ENCODE results near the gene NTSR1.

The NTSR1 gene

GRCh38 chr20:62768234-62768546 lies 59.6 kb downstream of the NTSR1 start:
- in situ Hi-C loops (cut with MboI; ENCODE audit: low sequenced_read_pairs): no loop called here

DNA sequence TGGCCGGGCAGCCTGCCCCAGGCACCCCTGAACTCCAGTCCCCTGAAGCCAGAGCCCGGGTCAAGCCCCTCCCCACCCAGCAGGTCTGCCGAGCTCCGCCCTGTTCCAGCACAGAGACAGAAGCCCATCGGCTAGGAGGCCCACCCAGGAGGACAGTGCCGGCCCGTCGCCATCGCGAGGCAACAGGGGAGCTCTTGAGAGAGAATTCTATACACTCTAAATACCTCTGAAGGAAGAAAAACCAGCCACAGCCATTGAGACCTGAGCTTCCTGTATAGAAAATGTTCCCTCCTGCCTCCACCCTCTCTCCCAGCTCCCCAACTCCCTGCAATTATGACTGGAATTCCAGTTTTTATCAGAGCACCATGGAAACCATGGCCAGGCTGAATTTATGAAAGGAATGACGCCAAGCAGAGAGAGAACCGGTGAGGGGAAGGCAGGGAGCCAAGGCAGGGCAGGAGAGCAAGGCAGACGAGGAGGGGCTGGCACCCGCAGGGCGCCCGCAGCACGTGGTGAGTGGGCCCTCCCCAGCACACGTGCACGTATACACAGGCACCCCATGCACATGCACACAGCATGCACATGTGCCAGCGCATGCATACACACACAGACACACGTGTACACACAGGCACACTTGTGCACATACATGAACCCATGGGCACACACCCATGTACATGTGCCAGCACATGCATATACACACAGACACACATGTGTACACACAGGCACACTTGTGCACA lies 60.1 kb downstream of the NTSR1 start:
- in situ Hi-C loops (cut with MboI; ENCODE audit: low sequenced_read_pairs): no loop called here

GRCh38 chr20:62769346-62770071 lies 60.9 kb downstream of the NTSR1 start:
- in situ Hi-C loops (cut with MboI; ENCODE audit: low sequenced_read_pairs): no loop called here

DNA sequence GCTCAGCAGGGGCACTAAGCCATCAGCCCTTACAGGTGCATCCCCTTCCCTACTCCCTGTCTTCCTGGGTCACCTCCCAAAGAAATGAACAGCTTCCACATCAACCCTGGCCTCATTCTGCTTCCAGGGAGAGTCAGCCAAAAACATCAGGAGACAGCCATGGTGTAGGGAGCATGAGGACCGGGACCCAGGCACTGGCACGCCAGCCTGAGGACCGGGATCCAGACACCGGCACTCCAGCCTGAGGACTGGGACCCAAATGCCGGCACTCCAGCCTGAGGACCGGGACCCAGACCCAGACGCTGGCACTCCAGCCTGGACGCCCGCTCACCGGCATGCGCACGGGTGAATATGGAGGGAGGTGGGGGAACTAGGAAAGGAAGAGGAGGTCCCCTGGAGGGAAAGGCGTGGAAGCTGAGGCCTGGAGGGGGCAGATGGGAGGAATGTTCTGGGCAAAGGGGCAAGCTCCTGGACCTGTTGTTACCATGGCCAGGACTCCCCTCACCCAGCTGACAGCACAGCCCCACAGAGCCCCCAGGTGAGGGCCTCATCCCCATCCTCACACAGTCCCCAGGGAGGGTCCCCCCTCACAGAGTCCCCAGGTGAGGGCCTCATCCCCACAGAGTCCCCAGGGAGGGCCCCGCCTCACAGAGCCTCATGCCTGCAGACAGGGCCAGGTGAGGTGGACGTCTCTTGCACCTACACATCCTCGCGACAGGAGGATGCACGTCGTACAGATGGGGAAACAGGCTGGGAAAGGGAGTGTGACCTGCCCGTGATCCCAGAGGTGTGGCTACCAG lies 61.7 kb downstream of the NTSR1 start:
- in situ Hi-C loops (cut with MboI; ENCODE audit: low sequenced_read_pairs): no loop called here

DNA sequence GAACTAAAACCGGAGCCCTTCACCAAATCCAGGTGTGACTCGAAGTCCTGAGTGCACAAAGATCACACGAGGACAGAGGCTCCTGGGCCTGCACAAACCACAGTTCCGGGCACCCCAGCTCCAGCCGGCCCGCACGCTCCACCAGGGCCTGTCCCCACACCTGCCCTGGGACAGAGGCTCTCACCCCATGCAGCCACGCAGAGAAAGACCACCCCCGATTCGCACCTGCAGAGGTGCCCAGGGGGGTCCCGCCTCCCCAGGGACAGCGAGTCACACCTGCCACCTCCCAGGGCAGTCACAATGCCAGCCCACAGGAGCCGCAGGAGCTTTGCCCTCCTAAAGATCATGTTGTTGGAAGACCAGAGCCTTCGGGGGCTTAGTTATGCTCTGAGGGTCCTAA lies 62.3 kb downstream of the NTSR1 start:
- in situ Hi-C loops (cut with MboI; ENCODE audit: low sequenced_read_pairs): no loop called here

- in situ Hi-C loops (cut with MboI; ENCODE audit: low sequenced_read_pairs): no loop called here
These were observed 62.9 kb downstream of the NTSR1 start for GRCh38 chr20:62771396-62772102.

GRCh38 chr20:62772103-62772611 lies 63.5 kb downstream of the NTSR1 start:
- in situ Hi-C loops (cut with MboI; ENCODE audit: low sequenced_read_pairs): no loop called here

- in situ Hi-C loops (cut with MboI; ENCODE audit: low sequenced_read_pairs): no loop called here
These were observed 64.0 kb downstream of the NTSR1 start for GRCh38 chr20:62772619-62772989.

DNA sequence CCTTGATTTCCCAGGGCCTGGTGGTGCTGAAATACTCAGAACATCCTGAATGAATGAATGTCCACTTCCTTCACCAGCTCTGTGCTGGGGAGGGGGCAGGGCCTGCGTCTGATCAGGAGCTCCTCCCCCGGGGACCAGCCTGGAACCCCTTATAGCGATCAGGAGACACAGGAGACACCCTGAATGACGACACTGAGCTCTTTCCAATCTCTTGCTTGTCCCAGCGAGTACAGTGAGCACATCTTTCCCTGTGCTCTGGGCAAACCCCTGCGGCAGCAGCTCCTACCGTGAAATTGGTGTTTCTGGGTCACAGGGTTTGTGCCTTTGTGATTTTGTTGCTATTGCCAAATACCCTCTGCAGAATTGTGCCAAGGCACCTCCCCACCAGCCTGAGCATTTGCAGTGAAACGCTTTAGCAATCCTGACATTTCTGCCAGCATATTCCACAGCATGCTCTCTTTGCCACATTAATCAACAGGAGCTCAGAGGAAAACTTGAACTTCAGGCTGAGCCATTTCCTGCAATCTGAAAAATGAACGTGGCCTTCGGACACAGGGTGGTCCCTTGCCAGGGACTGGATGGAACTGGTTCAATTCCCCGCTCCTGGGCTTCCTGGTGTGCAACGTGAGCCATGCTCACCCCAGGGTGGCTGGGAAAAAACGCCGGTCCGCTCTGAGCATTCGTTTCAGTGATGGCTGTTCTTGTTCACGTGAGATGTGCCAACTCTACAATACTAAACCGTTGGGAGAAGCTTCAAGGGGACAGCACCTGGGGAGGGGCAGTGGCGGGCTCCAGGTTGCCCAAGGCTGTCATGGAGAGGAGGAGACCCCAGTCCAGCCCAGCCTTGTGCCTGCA lies 64.6 kb downstream of the NTSR1 start:
- in situ Hi-C loops (cut with MboI; ENCODE audit: low sequenced_read_pairs): no loop called here

DNA sequence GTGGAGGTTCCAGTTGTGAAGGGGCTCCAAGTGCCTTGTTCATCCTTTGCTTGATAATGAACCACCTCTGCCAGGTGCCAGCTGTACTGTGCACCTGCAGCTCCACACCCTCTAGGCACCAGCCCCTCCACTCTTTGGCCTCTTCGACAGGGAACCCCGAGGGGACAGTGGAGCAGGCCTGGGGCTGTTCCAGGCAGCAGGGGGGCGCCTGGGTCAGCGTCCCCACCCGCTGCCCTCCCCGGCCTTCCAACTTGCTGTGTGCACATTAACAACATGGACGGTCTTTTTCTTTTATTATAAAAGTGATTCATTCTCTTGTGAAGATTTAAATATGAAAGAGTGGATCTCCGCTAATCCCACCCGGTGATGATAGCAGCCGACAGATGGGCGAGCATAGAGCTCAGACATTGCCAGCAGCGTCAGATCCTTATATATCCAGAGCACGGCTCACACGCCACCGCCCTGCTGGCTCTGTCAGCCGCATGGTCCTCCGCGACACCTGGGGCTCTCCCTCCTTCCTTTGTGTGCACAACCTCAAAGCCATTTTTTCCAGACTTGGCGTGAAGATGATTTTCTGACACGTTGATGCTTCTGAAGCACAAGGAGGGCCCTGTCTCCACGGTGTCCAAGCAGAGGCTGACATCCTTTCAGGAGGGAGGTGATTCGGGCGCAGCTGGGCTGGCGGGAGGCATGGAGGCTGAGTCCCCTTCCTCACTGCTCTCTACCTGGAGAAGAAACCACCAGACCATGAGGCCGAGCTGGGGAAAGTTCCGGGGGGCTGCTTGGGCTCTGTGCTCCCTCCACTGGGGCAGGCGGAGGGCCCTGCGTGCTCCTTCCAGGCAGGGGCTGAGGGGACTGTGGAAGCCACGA lies 65.4 kb downstream of the NTSR1 start:
- in situ Hi-C loops (cut with MboI; ENCODE audit: low sequenced_read_pairs): no loop called here

DNA sequence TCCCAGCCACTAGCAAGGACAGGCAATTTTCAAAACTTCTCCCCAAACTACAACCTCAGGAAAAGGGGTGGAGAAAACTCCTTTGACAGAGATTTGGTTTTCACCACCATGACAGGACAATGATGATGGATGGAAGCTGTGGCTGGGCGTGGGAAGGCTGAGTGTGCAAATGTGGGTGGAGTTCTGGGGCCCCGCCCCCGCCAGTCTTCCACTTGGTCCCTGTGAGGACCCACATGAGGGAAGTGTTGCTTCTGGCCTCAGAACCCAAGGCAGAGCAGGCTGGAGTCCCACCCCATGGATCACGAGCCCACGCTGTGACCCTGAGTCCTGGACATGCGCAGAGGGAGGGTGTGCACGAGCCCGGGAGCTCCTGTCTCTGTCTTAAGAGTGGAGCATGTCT lies 66.1 kb downstream of the NTSR1 start:
- in situ Hi-C loops (cut with MboI; ENCODE audit: low sequenced_read_pairs): no loop called here

GRCh38 chr20:62775206-62775605 lies 66.6 kb downstream of the NTSR1 start:
- in situ Hi-C loops (cut with MboI; ENCODE audit: low sequenced_read_pairs): no loop called here

- in situ Hi-C loops (cut with MboI; ENCODE audit: low sequenced_read_pairs): no loop called here
These were observed 67.5 kb downstream of the NTSR1 start for GRCh38 chr20:62776035-62776691.

GRCh38 chr20:62776692-62777527 lies 68.3 kb downstream of the NTSR1 start:
- in situ Hi-C loops (cut with MboI; ENCODE audit: low sequenced_read_pairs): no loop called here

- in situ Hi-C loops (cut with MboI; ENCODE audit: low sequenced_read_pairs): no loop called here
These were observed 68.8 kb downstream of the NTSR1 start for GRCh38 chr20:62777528-62777830.

DNA sequence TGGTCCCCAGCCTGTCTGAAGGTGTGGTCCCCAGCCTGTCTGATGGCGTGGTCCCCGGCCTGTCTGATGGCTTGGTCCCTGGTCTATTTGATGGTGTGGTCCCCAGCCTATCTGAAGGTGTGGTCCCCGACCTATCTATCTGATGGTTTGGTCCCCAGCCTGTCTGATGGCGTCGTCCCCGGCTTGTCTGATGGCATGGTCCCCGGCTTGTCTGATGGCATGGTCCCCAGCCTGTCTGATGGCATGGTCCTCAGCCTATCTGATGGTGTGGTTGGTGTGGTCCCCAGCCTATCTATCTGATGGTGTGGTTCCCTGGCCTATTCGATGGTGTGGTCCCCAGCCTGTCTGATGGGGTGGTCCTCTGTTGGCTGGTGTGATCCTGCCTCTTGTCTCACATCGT lies 69.4 kb downstream of the NTSR1 start:
- in situ Hi-C loops (cut with MboI; ENCODE audit: low sequenced_read_pairs): no loop called here

GRCh38 chr20:62778601-62779416 lies 70.2 kb downstream of the NTSR1 start:
- in situ Hi-C loops (cut with MboI; ENCODE audit: low sequenced_read_pairs): no loop called here
